Muscle of back (tissue), 11 donors: ENCODE results near the gene MLPH. TPM values are rescaled to one million over a fixed set of nuclear protein-coding genes. Genes with fewer than 3 reads are reported as not detected.

Experiments used
- DNase-seq, 3 donors: peaks; one replicate each; pipeline versions ENCODE4 v3.0.0 to v3.0.0-alpha.2; 2013
- polyA plus RNA-seq, 10 donors: library from polyadenylated mRNA; unstranded; fragments of 120-200 nt; gene quantifications; one replicate each; pipeline ENCODE4 v1.2.1, GENCODE V29; 2013; ENCODE audit not compliant: insufficient read length in 10 of 10

The MLPH gene
- polyA plus RNA-seq, 10 donors, result 0.42 to 2.1 (median 0.51) TPM

- no peak for DNase-seq
Observed at GRCh38 chr2:237517990-237518389, 30.9 kb downstream of the MLPH start.

GRCh38 chr2:237519506-237520245 is 32.6 kb downstream of the MLPH start:
- DNase-seq, result no peak

GRCh38 chr2:237520290-237520689 is 33.2 kb downstream of the MLPH start:
- DNase-seq, result no peak

- DNase-seq, result no peak
Observed at GRCh38 chr2:237524631-237525030, 37.6 kb downstream of the MLPH start.

- DNase-seq, result no peak
Observed at GRCh38 chr2:237525559-237526157, 38.6 kb downstream of the MLPH start.

GRCh38 chr2:237527233-237527632 is 40.2 kb downstream of the MLPH start:
- no peak for DNase-seq

GRCh38 chr2:237527766-237528165 is 40.7 kb downstream of the MLPH start:
- DNase-seq, result no peak

- no peak for DNase-seq
Observed at GRCh38 chr2:237529452-237530402, 42.7 kb downstream of the MLPH start.

- DNase-seq, result no peak
Observed at GRCh38 chr2:237530472-237531433, 43.7 kb downstream of the MLPH start.

GRCh38 chr2:237532160-237532559 is 45.1 kb downstream of the MLPH start:
- DNase-seq, result no peak

GRCh38 chr2:237533668-237534161 is 46.7 kb downstream of the MLPH start:
- no peak for DNase-seq

- DNase-seq, result no peak
Observed at GRCh38 chr2:237534380-237534779, 47.3 kb downstream of the MLPH start.

GRCh38 chr2:237535385-237536082 is 48.5 kb downstream of the MLPH start:
- no peak for DNase-seq

GRCh38 chr2:237536083-237536415 is 49.0 kb downstream of the MLPH start:
- no peak for DNase-seq

- DNase-seq, result no peak
Observed at GRCh38 chr2:237536617-237537016, 49.6 kb downstream of the MLPH start.

- no peak for DNase-seq
Observed at GRCh38 chr2:237538001-237538720, 51.1 kb downstream of the MLPH start.

- no peak for DNase-seq
Observed at GRCh38 chr2:237538901-237539300, 51.9 kb downstream of the MLPH start.

GRCh38 chr2:237539681-237540080 is 52.6 kb downstream of the MLPH start:
- DNase-seq, result no peak

GRCh38 chr2:237540223-237540775 is 53.2 kb downstream of the MLPH start:
- no peak for DNase-seq

GRCh38 chr2:237540823-237541222 is 53.8 kb downstream of the MLPH start:
- peak; percentile 45 to 87 (median 65) for DNase-seq
